HEK293 (cell line): ENCODE results near the gene PPFIBP1.

Source experiments
- CTCF ChIP-seq: fragments of 450-650 bp; formaldehyde crosslinking; IDR thresholded peaks from 2 replicates; pipeline ENCODE4 v1.5.1; 2016; ENCODE audit warnings: missing biosample characterization, missing genetic modification characterization
- HOXC10 ChIP-seq: sonication (generic); formaldehyde crosslinking; IDR thresholded peaks from 2 replicates; pipeline ENCODE4 v1.8.1; 2023; ENCODE audit warnings: mild to moderate bottlenecking, missing genetic modification reagents
- OVOL3 ChIP-seq: fragments of 450-650 bp; formaldehyde crosslinking; IDR thresholded peaks from 2 replicates; pipeline ENCODE4 v1.5.1; 2016; ENCODE audit warnings: missing biosample characterization, missing genetic modification characterization
- TCF7L2 ChIP-seq: IDR thresholded peaks from 2 replicates; pipeline ENCODE4 v1.6.1; 2011; ENCODE audit warnings: low read depth, mild to moderate bottlenecking, inconsistent platforms, low read length, moderate library complexity, borderline replicate concordance
- ZNF398 ChIP-seq: fragments of 450-650 bp; formaldehyde crosslinking; IDR thresholded peaks from 2 replicates; pipeline ENCODE4 v1.5.1; 2017; ENCODE audit warnings: missing biosample characterization, missing genetic modification characterization
- ZNF548 ChIP-seq: fragments of 450-650 bp; formaldehyde crosslinking; IDR thresholded peaks from 2 replicates; pipeline ENCODE4 v1.5.1; 2016; ENCODE audit warnings: missing biosample characterization, missing genetic modification characterization
- ZNF624 ChIP-seq: fragments of 450-650 bp; formaldehyde crosslinking; IDR thresholded peaks from 2 replicates; pipeline ENCODE4 v1.5.1; 2017; ENCODE audit warnings: missing biosample characterization, missing genetic modification characterization
- ZSCAN30 ChIP-seq: fragments of 450-650 bp; IDR thresholded peaks from 2 replicates; pipeline ENCODE4 v1.5.1; 2018; ENCODE audit warnings: missing biosample characterization, mild to moderate bottlenecking, missing genetic modification characterization, moderate library complexity

GRCh38 chr12:27615331-27615891, 91.4 kb downstream of the PPFIBP1 start:
- TF ChIP-seq CTCF (tag by site-specific recombination) (no peak), TCF7L2 (no peak), ZNF548 (no peak), ZNF398 (tag by site-specific recombination) (no peak), ZNF624 (tag by site-specific recombination) (no peak), ZSCAN30 (tag by site-specific recombination) (no peak), OVOL3 (tag by site-specific recombination) (no peak), HOXC10 (no peak)
